RPMI8226 (cell line): Measurements from ENCODE around the gene TTLL9.

Experiments
- DNase-seq: peaks from one replicate; pipeline ENCODE4 v3.0.0-alpha.2; 2015

The TTLL9 gene

GRCh38 chr20:31890646-31891045, 20.2 kb downstream of the TTLL9 start:
- DNase-seq, result no peak

GRCh38 chr20:31894980-31895675, 24.7 kb downstream of the TTLL9 start:
- DNase-seq, result peak; percentile 18

GRCh38 chr20:31896049-31896448, 25.6 kb downstream of the TTLL9 start:
- no peak for DNase-seq

- no peak for DNase-seq
Observed at GRCh38 chr20:31897541-31897940, 27.1 kb downstream of the TTLL9 start.

GRCh38 chr20:31901615-31902014, 31.2 kb downstream of the TTLL9 start:
- DNase-seq, result no peak

GRCh38 chr20:31903627-31904386, 33.4 kb downstream of the TTLL9 start:
- no peak for DNase-seq

GRCh38 chr20:31906001-31906400, 35.6 kb downstream of the TTLL9 start:
- DNase-seq, result no peak

- DNase-seq, result no peak
Observed at GRCh38 chr20:31907046-31907445, 36.6 kb downstream of the TTLL9 start.

GRCh38 chr20:31908016-31908415, 37.6 kb downstream of the TTLL9 start:
- DNase-seq, result no peak

- DNase-seq, result no peak
Observed at GRCh38 chr20:31908424-31908823, 38.0 kb downstream of the TTLL9 start.

- no peak for DNase-seq
Observed at GRCh38 chr20:31909253-31910070, 39.0 kb downstream of the TTLL9 start.

- DNase-seq, result no peak
Observed at GRCh38 chr20:31910071-31910803, 39.8 kb downstream of the TTLL9 start.

- no peak for DNase-seq
Observed at GRCh38 chr20:31913431-31914157, 43.2 kb downstream of the TTLL9 start.

GRCh38 chr20:31914170-31914569, 43.7 kb downstream of the TTLL9 start:
- no peak for DNase-seq

GRCh38 chr20:31915491-31916280, 45.3 kb downstream of the TTLL9 start:
- no peak for DNase-seq

GRCh38 chr20:31916708-31917107, 46.3 kb downstream of the TTLL9 start:
- no peak for DNase-seq

GRCh38 chr20:31917962-31918412, 47.6 kb downstream of the TTLL9 start:
- peak; percentile 75 for DNase-seq

GRCh38 chr20:31918466-31919105, 48.2 kb downstream of the TTLL9 start:
- DNase-seq, result no peak

- DNase-seq, result no peak
Observed at GRCh38 chr20:31919410-31920155, 49.1 kb downstream of the TTLL9 start.

- DNase-seq, result no peak
Observed at GRCh38 chr20:31920275-31920855, 49.9 kb downstream of the TTLL9 start.
